HUDEP-2 (cell line): ENCODE measurements around the gene SERPINA3.
"Not testable (repeated sequence)": the region's sequence is repeated elsewhere in the genome, so short reads cannot be mapped to it uniquely, and the experiment has no call there.

Experiments
- DNase-seq, 76 experiments: peaks; one replicate each; lab custom pipeline; 2025; ENCODE audit not compliant: unreplicated experiment in 76 of 76; lab: John Stamatoyannopoulos, UW

SERPINA3 gene

DNA sequence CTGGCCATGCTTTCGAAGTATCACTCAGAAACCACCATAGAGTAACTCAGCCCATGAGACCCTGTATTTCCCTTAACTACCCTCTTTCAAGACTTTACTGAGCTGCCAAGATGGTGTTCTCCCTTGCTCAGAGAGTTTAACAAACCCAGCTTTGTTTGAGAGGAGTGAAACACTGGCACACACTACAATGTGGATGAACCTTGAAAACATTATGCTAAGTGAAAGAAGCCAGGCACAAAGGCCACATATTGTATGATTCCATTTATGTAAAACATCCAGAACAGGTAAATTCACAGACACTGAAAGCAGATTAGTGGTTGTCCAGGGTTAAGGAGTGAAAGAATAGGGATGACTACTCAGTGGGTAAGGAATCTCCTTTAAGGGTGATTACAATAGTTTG is 18.9 kb downstream of the SERPINA3 start:
- no peak for DNase-seq

DNA sequence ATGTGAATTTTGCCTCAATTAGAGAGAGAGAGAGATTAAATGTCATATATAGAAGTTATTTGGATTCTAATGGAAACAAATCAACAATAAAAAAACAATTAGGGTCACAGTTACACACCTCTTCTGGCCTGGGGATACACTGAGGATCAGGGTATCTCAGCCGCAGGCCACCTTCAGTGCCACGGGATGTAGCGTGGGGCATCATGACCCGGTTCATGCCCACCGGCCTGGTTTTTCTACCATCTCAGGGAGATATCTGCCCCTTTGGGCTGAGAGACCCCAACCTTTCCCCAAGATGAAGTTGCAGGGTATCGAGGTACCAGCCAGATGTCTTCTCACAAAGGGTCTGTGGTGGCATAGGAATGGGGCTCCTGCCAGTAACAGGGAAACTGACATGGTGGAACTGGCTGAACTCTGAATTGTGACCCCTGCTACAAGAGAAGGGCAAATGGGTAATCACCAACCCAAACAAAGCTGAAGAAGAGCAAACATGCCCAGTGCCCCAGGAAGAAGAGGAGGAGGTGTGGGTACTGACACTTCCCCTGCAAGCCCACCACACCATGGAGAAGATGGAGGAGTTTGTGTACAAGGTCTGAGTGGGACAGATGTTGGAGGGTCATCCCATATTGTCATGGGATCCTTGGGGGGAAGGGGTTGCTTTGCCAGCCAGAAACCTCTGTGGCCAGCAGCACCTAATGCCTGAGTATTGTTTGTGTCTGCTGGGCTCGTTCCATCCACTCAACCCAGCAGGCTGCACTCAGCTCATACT is 19.5 kb downstream of the SERPINA3 start:
- DNase-seq, result no peak

DNA sequence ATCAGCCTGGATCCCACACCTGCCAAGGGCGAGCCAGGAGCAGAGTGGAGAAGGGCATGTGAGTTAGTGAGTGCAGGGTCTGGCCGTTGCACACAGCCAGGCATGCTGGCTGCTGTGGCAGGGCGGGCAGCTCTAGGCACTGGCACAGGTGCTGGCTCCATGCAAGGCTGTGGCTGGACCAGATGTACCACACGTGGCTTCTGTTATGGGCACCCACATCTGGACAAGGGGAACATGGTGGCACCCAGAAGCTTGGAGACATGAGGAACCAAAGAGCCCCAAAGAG is 20.1 kb downstream of the SERPINA3 start:
- DNase-seq, result no peak

DNA sequence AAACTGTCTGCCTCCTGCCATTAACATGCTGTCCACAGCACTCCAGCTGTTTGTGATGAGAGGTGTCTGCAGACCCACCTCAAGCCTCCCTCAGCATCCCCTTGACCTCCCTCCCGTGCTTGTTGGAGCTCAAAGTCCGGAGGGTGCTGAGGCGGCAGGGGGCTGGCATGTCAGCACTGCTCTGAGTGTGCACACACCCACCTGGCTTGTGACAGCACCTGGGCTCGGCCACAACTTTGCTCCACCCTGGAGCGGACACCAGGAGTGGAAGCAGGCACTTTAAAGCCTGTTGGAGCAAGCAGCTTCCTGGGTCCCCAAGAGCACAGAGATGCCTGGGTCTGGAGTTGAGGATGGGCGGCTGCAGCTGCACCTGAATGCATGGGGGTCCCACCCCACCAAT is 20.9 kb downstream of the SERPINA3 start:
- DNase-seq, result no peak

DNA sequence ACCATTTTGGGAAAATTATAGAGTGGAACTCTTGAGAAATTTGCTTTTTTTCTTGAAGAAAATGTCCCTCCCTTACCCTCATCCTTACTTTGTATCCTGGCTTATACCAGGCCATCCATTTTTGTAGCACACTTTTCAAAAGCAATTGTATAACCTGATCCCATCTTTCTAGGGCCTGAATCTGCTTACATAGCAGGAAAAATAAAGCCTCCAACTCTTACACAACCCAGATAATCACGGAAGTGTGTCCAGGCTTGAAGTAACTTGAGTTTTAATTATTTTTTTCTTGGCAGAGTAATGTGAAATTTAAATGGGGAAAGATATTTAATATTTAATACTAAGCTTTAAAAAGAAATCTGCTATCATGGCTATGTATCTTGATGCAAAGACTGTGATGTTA is 23.0 kb downstream of the SERPINA3 start:
- DNase-seq, result no peak

DNA sequence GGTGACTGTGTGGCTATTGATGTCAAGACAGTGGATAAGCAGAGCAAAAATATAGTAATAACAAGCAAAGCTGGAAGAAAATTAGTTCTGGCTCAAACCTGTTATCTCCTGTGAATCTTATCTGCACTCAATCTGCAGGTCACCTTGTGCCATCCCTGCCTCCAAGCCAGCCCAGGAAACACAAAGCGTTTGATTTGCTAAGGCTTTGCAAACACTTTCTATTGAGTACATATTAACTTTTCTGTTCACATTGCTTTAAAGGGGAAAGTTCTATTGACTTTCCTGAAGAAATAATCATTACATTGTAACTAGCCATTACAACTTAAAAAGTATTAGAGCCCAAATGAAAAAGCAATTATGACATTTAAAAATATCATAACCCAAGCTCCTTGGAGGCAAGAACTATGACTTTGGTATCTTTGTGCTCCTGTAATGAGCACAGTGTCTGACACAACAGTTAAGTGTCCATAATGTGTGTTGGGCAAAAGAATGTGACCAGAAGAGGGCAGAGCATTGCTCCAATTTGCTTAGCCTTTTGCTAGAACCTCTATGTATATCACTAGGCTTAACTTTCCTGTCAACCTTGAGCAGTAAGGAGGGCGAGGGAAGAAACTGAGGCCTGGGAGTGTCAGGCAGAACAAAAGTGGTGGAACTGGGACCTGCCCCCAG is 24.7 kb downstream of the SERPINA3 start:
- DNase-seq, result peak in 2 of 76 experiments; percentile 3 to 5

DNA sequence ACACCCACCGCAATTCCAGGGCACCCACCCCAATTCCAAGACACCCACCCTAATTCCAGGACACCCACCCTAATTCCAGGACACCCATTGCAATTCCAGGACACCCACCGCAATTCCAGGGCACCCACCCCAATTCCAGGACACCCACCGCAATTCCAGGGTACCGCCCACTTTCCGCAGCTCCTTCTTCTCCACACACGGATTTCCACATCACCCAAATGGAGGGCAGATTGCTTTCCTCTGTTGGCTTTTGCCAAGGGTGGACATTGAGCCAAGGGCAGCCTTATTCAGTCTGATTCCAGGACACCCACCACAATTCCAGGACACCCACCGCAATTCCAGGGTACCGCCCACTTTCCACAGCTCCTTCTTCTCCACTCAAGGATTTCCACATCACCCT is 25.6 kb downstream of the SERPINA3 start:
- DNase-seq, result not testable (repeated sequence)

DNA sequence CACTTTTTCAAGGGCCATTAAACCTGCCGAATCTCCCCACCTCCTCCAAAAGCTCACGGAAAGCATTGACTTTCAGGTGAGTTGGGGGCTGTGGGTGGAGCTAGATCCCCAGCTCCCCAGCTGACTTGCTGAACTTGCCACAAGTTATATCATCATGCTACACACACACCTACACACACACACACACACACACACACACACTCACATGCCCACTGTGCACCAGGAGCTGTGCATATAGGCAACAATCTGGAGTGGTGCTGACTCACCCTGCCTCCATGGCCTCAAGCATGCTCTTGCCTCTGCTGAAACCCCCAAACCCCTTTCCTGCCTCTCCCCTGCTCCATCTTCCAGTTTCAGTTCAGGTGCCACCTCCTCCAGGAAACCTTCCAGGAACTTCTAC is 26.1 kb downstream of the SERPINA3 start:
- no peak for DNase-seq

DNA sequence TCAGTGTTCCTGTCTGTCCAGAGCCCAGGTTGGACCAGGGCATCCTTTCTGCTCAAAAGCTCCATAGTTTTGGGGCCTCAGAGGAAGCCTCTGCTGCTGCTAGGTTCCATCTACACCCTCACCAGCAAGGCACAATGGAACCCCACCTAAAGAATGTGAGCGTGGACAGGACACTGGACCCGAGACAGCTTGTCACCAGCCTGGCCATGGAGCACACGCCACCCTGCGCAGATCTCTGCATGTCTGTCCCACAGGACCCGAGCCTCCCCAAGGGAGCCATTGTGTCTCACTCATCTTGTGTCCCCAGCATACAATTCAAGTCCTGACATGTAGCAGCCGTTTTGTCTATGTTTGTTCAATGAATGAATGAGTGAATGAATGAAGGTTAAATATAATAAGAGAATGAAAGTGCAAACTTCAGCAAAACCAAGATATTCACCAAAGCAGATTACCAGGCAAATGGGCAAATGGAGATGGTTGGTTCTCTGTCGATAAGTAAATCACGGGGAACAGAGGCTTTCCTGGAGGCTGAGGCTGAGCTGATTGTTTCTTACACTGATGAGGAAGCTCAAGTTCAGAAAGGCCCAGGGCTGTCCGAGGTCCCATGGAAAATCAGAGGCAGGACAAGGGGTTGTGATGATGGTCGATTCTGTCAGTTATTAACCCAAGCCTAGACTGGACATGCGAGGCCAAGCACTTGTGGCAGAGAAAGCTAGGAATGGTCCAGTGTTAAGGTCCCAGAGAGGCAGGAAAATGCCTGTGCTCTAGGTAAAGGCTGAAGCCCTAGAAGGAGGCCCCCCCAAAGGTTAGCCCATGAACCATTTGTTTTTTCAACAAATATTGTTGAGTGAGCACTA is 27.0 kb downstream of the SERPINA3 start:
- DNase-seq, result no peak

DNA sequence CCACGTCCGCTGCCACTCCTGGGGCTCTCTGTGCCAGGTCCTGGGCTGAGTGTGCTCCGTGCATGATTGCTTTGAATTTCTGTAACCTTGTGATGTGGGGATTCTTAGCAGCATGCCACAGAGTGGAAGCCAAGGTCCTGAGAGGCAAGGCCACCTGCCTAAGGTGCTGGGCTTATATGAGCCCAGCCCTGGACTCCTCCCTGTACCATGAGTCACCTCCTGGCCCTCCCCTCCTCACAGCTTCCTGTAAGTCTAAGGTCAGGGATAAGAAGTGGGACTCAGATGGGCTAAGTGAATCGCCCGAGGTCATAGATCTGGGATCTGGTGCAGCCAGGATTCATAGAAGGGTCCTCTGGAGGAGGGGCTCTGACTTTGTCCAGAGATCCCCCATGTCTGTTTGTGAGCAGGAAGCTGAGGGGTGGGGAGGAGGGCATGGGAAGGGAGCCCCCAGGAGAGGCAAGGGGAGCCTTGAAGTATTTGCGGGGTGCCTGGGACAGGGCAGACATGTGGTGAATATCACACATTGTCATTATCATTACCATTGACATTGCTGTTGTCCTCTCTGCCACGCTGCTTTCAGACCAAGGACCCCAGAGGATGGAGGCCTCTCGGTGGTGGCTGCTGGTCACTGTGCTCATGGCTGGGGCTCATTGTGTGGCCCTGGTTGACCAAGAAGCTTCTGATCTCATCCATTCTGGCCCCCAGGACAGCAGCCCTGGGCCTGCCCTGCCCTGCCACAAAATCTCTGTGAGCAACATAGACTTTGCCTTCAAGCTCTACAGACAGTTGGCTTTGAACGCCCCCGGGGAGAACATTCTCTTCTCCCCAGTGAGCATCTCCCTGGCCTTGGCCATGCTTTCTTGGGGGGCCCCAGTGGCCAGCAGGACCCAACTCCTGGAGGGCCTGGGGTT is 28.8 kb downstream of the SERPINA3 start:
- DNase-seq, result no peak

DNA sequence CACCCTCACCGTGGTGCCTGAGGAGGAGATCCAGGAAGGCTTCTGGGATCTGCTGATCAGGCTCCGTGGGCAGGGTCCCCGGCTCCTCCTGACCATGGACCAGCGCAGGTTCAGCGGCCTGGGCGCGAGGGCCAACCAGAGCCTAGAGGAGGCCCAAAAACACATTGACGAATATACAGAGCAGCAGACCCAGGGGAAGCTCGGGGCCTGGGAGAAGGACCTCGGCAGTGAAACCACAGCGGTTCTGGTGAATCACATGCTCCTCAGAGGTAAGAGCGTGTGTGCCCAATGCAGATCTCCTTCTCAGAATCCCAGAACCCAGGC is 29.4 kb downstream of the SERPINA3 start:
- no peak for DNase-seq

DNA sequence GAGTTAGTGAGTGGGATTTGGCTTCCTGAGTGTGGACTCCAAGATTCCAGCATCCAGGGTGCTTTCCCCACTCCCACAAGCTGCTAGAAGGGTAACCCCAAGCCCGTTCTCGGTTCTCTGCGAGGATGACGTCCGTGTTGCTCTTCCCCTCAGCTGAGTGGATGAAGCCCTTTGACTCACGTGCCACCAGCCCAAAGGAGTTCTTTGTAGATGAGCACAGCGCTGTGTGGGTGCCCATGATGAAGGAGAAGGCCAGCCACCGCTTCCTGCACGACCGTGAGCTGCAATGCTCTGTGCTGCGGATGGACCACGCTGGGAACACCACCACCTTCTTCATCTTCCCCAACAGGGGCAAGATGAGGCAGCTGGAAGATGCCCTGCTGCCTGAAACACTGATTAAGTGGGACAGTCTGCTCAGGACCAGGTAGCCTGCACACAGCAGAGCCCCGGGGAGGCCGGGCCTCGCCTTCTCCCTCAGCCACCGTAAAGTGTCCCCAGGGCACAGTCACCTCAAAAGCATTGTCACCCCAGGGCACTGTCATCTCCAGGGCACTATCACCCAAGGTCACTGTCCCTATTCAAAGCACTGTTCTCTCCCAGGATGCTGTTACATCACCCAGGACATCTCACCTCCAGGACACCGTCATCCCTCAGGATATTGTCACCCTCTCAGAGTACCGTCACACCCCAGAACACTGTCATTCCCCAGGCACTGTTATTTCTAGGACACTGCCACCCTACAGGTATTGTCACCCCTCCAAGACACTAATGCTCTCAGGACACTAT is 31.3 kb downstream of the SERPINA3 start:
- DNase-seq, result no peak

DNA sequence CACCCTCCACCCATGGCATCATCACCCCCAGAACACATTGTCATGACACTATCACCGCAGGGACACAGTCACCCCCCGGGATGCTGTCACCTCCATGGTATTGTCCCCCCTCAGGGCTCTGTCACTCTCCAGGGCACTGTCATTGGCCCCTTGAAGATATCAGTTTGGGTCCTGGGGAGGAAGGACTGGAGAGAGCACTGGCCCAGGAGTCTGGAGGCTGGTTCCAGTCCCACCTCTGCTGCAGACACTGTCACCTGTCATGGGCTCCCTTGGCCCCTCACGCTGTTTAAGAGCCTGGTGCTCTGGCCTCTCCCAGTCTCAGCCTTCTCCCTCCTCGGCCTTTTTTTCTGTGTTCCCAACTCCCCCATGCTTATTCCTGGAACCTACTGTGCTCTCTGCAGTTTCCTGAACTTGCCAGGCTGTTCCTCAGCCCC is 31.9 kb downstream of the SERPINA3 start:
- no peak for DNase-seq

DNA sequence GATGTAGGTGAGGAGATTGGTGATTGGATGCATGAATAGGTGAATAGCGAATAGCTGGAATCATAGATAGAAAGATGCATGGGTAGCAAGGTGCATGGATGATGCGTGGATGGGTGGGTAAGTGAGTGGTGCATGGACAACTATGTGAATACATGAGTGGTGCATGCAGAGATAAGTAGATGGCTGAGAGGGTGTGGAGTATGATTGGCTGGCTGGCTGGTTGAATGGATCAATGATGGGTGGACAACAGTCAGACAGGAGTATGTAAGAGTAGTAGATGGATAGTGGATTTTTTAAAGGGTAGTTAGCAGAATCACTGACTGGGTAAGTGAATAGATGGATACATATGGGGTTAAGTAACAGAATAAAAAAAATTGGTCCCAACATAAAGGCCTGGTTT is 33.9 kb downstream of the SERPINA3 start:
- no peak for DNase-seq

DNA sequence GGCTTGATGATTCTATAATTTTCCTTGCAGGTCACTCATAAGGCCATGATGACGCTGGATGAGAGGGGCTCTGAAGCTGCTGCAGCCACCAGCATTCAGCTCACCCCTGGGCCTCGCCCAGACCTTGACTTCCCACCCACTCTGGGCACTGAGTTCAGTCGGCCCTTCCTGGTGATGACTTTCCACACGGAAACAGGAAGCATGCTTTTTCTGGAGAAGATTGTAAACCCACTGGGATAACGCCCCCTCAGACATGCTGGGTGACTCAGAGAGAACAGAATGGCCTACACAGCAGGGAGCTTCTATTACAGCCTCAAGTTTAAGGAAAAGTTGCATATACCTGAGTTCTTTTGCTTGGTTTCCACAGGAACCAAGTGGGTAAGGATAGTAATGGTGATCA is 34.3 kb downstream of the SERPINA3 start:
- no peak for DNase-seq

DNA sequence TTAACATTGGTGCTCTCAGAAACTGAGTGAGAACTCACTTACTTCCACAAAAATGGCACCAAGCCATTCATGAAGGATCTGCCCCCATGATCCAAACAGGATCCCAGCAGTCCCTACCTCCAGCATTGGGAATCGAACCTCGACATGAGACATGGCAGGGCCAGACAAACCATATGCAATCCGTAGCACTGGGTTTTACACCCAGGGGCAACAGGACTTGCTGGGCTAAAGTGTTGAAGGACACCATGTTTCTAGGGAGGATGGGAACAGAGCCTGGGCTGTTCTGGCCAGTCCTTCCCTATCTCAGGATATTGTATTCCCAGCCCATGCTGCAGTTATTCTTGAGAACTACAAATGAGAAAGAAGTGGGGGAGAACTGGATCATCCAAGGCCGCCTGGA is 36.6 kb downstream of the SERPINA3 start:
- DNase-seq, result no peak

DNA sequence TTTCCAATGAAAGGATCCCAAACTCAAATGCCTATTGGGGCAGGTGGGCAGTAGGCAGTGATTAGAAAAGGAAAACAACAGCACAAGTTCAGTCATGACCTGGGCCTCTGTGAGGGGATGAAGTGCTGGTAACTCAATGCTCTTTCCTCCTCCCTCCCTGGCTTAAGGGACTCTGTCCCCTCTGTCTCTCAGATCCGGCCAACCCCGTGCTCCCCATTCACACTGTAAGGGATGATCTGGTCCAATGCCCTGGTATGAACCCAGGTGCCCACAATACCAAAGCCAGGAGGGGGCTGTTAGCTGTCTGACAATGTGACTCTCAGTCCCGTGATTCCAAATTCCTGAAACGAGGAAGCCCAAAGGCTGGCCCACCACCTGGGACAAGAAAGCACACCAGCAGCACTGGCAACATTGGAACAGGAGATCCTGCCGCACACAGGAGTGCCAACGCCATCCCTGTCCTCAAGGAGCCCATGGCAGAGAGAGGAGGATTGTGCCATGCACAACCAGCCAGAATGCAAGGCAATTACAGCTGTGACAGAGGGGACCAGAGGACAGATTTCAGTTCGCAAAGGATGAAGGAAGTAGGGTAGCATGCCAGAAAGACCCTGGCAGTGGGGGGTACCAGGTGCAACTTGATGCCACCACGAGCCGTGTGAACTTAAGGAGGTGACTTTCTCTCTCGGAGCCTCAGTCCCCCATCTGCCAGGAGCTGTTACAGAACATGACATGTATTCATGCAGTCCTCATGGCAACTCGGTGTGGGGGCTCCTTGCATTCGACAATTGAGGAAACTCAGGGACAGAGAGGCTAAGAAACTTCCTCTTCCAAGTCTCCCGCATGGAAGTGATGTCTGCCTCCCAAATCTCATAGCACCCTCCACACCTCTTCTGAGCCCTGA is 37.6 kb downstream of the SERPINA3 start:
- DNase-seq, result no peak

DNA sequence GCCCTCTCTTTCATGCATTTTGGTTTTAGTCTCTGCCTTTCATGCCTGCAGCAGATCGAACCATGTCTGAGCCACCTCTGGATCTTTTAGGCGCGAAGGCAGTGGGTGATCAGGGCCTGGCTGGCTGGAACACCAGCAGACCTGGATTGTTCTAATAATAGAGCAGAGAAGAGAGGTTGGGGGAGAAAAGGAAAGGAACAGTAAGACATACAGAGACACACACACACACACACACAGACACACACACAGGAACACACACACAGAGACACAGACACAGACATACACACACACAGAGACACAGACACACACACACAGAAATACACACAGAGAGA is 38.2 kb downstream of the SERPINA3 start:
- no peak for DNase-seq
